Measurements from ENCODE around the gene FGD3.
A peak's percentile ranks its signal among the peaks of the same experiment; 100 is the strongest.

FGD3 gene

GRCh38 chr9:93003552-93004407 is 56.5 kb downstream of the FGD3 start:
- in situ Hi-C loops (cut with HindIII; ENCODE audit: low pct_ligation_motif_present, low sequenced_read_pairs): no loop called here
- no peaks in the 10 kb centered on the region for H3K27me3 ChIP-seq (replicated peaks)
- TF ChIP-seq, protein P1, sequence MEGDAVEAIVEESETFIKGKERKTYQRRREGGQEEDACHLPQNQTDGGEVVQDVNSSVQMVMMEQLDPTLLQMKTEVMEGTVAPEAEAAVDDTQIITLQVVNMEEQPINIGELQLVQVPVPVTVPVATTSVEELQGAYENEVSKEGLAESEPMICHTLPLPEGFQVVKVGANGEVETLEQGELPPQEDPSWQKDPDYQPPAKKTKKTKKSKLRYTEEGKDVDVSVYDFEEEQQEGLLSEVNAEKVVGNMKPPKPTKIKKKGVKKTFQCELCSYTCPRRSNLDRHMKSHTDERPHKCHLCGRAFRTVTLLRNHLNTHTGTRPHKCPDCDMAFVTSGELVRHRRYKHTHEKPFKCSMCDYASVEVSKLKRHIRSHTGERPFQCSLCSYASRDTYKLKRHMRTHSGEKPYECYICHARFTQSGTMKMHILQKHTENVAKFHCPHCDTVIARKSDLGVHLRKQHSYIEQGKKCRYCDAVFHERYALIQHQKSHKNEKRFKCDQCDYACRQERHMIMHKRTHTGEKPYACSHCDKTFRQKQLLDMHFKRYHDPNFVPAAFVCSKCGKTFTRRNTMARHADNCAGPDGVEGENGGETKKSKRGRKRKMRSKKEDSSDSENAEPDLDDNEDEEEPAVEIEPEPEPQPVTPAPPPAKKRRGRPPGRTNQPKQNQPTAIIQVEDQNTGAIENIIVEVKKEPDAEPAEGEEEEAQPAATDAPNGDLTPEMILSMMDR (IDR thresholded peaks at IDR 0.05; ENCODE audit: low read depth, low read length, missing control alignments): peak; percentile 72
- H3K4me3 ChIP-seq (ENCODE audit: low read depth, low read length): no peak overlapping the region
- peak; percentile 21 for DNase-seq
- no peaks in the 10 kb centered on the region for H3K36me3 ChIP-seq (replicated peaks)
- H3K27ac ChIP-seq: no peak overlapping the region

DNA sequence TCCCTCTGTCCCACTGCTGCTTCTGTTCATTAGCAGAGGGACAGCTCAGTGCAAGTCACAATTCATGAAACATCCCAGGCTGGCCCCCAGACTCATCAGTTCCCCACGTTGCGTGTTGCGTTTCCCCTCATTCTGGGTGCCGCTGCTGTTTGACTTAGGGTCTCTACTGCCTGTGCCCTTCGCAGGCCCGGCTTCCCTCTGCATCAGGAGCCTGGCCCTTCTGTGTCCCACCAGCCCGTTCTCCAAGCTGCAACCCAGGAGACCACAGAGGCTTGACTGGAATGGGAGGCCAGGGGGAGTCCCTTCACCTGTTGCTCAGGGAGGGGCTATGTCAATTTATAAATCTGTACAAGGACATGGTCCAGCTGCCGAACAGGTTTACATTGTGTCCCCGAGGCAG is 57.2 kb downstream of the FGD3 start:
- no peaks in the 10 kb centered on the region for H3K36me3 ChIP-seq (replicated peaks)
- no peak for DNase-seq
- H3K27me3 ChIP-seq (replicated peaks): no peaks in the 10 kb centered on the region
- no peak overlapping the region for H3K4me3 ChIP-seq (ENCODE audit: low read depth, low read length)
- H3K27ac ChIP-seq: no peak overlapping the region
- in situ Hi-C loops (cut with HindIII; ENCODE audit: low pct_ligation_motif_present, low sequenced_read_pairs): no loop called here
- TF ChIP-seq, protein P1 (IDR thresholded peaks at IDR 0.05; ENCODE audit: low read depth, low read length, missing control alignments): no peak

- no peaks in the 10 kb centered on the region for H3K27me3 ChIP-seq (replicated peaks)
- TF ChIP-seq, protein P1 (IDR thresholded peaks at IDR 0.05; ENCODE audit: low read depth, low read length, missing control alignments): no peak
- in situ Hi-C loops (cut with HindIII; ENCODE audit: low pct_ligation_motif_present, low sequenced_read_pairs): no loop called here
- DNase-seq: no peak
- no peaks in the 10 kb centered on the region for H3K36me3 ChIP-seq (replicated peaks)
- H3K4me3 ChIP-seq (ENCODE audit: low read depth, low read length): no peak overlapping the region
- no peak overlapping the region for H3K27ac ChIP-seq
Observed at GRCh38 chr9:93005876-93006275, 58.6 kb downstream of the FGD3 start.

- no peaks in the 10 kb centered on the region for H3K27me3 ChIP-seq (replicated peaks)
- no peak for DNase-seq
- H3K4me3 ChIP-seq (ENCODE audit: low read depth, low read length): no peak overlapping the region
- H3K36me3 ChIP-seq (replicated peaks): no peaks in the 10 kb centered on the region
- H3K27ac ChIP-seq: no peak overlapping the region
- in situ Hi-C loops (cut with HindIII; ENCODE audit: low pct_ligation_motif_present, low sequenced_read_pairs): no loop called here
- TF ChIP-seq, protein P1 (IDR thresholded peaks at IDR 0.05; ENCODE audit: low read depth, low read length, missing control alignments): no peak
Observed at GRCh38 chr9:93007529-93008058, 60.3 kb downstream of the FGD3 start.

DNA sequence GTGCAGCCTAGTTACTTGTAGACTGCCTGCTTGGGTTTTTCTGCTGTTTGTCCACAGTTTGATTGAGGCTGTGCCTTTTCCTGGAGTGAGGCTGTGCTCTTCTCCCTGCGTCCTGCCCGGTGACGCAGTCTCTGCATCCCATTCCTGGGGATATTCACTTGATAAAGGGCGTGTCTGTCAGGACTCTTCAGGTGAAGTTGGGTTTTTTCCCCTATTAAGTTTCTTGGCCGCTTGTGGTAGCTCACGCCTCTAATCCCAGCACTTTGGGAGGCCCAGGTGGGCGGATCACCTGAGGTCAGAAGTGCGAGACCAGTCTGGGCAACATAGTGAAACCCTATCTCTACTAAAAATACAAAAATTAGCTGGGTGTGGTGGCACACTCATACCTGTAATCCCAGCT is 61.1 kb downstream of the FGD3 start:
- Histone ChIP-seq H3K27me3 (replicated peaks) (no peaks in the 10 kb centered on the region), H3K27ac (no peak overlapping the region), H3K36me3 (replicated peaks) (no peaks in the 10 kb centered on the region), H3K4me3 (ENCODE audit: low read depth, low read length) (no peak overlapping the region)
- no peak for DNase-seq
- TF ChIP-seq, protein P1 (IDR thresholded peaks at IDR 0.05; ENCODE audit: low read depth, low read length, missing control alignments): no peak
- in situ Hi-C loops (cut with HindIII; ENCODE audit: low pct_ligation_motif_present, low sequenced_read_pairs): no loop called here
